Caco-2 (cell line): ENCODE data around the gene REPS1. TPM values are rescaled to one million over a fixed set of nuclear protein-coding genes. Genes with fewer than 3 reads are reported as not detected.

Source experiments
- BruUV-seq: library from RNA; stranded (reverse); fragments of 400-500 nt; replicated peaks from 2 replicates; lab custom pipeline; 2021; lab: Mats Ljungman, UMichigan
- CTCF ChIA-PET: fragments of 300-600 bp; sonication (Branson Sonifier 250); formaldehyde crosslinking; loops from one replicate; lab custom pipeline; 2022; ENCODE audit warnings: antibody characterized with exemption; lab: Charles Lee
- POLR2A ChIA-PET: fragments of 300-600 bp; sonication (Branson Sonifier 250); formaldehyde crosslinking; loops from one replicate; lab custom pipeline; 2022; ENCODE audit warnings: antibody characterized with exemption; lab: Charles Lee
- DNase-seq, 2 experiments: peaks; one replicate each; pipeline versions ENCODE4 v3.0.0 to v3.0.0-alpha.2; 2020 to 2022
- H3K27me3 ChIP-seq: replicated peaks from 2 replicates; pipeline ENCODE4 v1.6.0; 2011; ENCODE audit warnings: low read length; ENCODE audit not compliant: control insufficient read depth, insufficient read depth
- H3K36me3 ChIP-seq: 2 replicates; pipeline ENCODE4 v1.5.1; 2011; ENCODE audit warnings: low read length; ENCODE audit not compliant: control insufficient read depth, insufficient read depth
- H3K4me1 ChIP-seq: fragments of 250-450 bp; sonication (Bioruptor Pico); 2 replicates; pipeline ENCODE4 v1.5.1; 2020; ENCODE audit warnings: mild to moderate bottlenecking
- H3K4me3 ChIP-seq: 2 replicates; pipeline ENCODE4 v1.5.1; 2011; ENCODE audit warnings: low read depth, mild to moderate bottlenecking, control low read depth, low read length
- H3K9me3 ChIP-seq: fragments of 250-450 bp; sonication (Bioruptor Pico); 2 replicates; pipeline ENCODE4 v1.5.1; 2020; ENCODE audit warnings: mild to moderate bottlenecking, moderate library complexity
- H3K27ac Mint-ChIP-seq: one replicate; pipeline ENCODE4 v1.8.0; 2022; ENCODE audit warnings: mixed read lengths; ENCODE audit not compliant: unreplicated experiment
- H3K27me3 Mint-ChIP-seq: one replicate; pipeline ENCODE4 v1.8.0; 2022; ENCODE audit warnings: mixed read lengths; ENCODE audit not compliant: insufficient read depth, unreplicated experiment
- H3K36me3 Mint-ChIP-seq: one replicate; pipeline ENCODE4 v1.8.0; 2022; ENCODE audit warnings: mild to moderate bottlenecking, mixed read lengths; ENCODE audit not compliant: insufficient read depth, unreplicated experiment
- H3K4me1 Mint-ChIP-seq: one replicate; pipeline ENCODE4 v1.8.0; 2022; ENCODE audit warnings: low read depth, mixed read lengths; ENCODE audit not compliant: unreplicated experiment
- H3K4me3 Mint-ChIP-seq: one replicate; pipeline ENCODE4 v1.8.0; 2022; ENCODE audit warnings: mild to moderate bottlenecking, moderate library complexity, mixed read lengths; ENCODE audit not compliant: unreplicated experiment
- H3K9me3 Mint-ChIP-seq: one replicate; pipeline ENCODE4 v1.8.0; 2022; ENCODE audit warnings: mixed read lengths; ENCODE audit not compliant: unreplicated experiment
- CTCF ChIP-seq, 2 experiments: fragments of 200-600 bp in 1 of 2; IDR thresholded peaks; 1 replicate in 1 of 2; 2 replicates in 1 of 2; pipeline versions ENCODE4 v1.5.1 to v1.8.0; 2011 to 2022; ENCODE audit warnings: antibody characterized with exemption in 1 of 2, control low read depth in 1 of 2, inconsistent platforms in 1 of 2, low read depth in 1 of 2, low read length in 1 of 2, mild to moderate bottlenecking in 1 of 2, moderate library complexity in 1 of 2; ENCODE audit not compliant: insufficient read depth in 1 of 2, severe bottlenecking in 1 of 2, unreplicated experiment in 1 of 2
- intact Hi-C: fragments of 100-400 bp; cut with micrococcal nuclease; formaldehyde crosslinking; loops from one replicate; pipeline ENCODE4 v1.10.0; 2022; ENCODE audit not compliant: unreplicated experiment
- total RNA-seq: library from RNA; stranded (reverse); gene quantifications from 2 replicates; pipeline ENCODE4 v1.2.3, GENCODE V29; 2022

Gene REPS1
- total RNA-seq, 1 experiment from 2014 or later, result 74.1 TPM

- H3K27me3 Mint-ChIP-seq, result no peaks in the 10 kb centered on the region
These were observed 56.4 kb downstream of the REPS1 start for GRCh38 chr6:138931660-138932059.

GRCh38 chr6:138926579-138926978, 61.5 kb downstream of the REPS1 start:
- intact Hi-C loops, result loop anchor here (5.0 kb wide), 1 partner anchor 109 kb away; no protein-coding TSS in a partner anchor
- TF ChIP-seq CTCF (IDR thresholded peaks at IDR 0.05; ENCODE audit: insufficient read depth in 1 of 2, low read depth in 1 of 2, low read length in 1 of 2, severe bottlenecking in 1 of 2, unreplicated experiment in 1 of 2), result no peak
- Mint-ChIP-seq H3K27me3 (no peaks in the 10 kb centered on the region), H3K4me1 (peaks cover 6% of the 10 kb centered on the region), H3K4me3 (no peak overlapping the region), H3K9me3 (no peaks in the 10 kb centered on the region), H3K27ac (no peak overlapping the region), H3K36me3 (peaks cover 29% of the 10 kb centered on the region)
- H3K4me1 ChIP-seq, result 0 out of 2 replicates have a peak, but pooled peaks cover 5% of the 10 kb centered on the region
- H3K4me3 ChIP-seq, result no peak overlapping the region
- CTCF ChIA-PET, result no interaction called here
- no peak for DNase-seq
- H3K27me3 ChIP-seq, result no peaks in the 10 kb centered on the region
- H3K9me3 ChIP-seq, result no peaks in the 10 kb centered on the region
- H3K36me3 ChIP-seq, result no peaks in the 10 kb centered on the region; the same call in 1 of the 2 replicates
- BruUV-seq, result no TSS peak
- POLR2A ChIA-PET, result no interaction called here

More at GRCh38 chr6:138931660-138932059, 56.4 kb downstream of the REPS1 start:
- ChIA-PET POLR2A (no interaction called here), CTCF (no interaction called here)
- H3K36me3 ChIP-seq, result no peaks in the 10 kb centered on the region
- Mint-ChIP-seq H3K27ac (no peak overlapping the region), H3K9me3 (peaks cover 4% of the 10 kb centered on the region), H3K4me1 (no peaks in the 10 kb centered on the region), H3K4me3 (no peak overlapping the region), H3K36me3 (peaks cover 29% of the 10 kb centered on the region)
- H3K4me3 ChIP-seq, result no peak overlapping the region
- TF ChIP-seq CTCF (IDR thresholded peaks at IDR 0.05; ENCODE audit: insufficient read depth in 1 of 2, low read depth in 1 of 2, low read length in 1 of 2, severe bottlenecking in 1 of 2, unreplicated experiment in 1 of 2), result no peak
- BruUV-seq, result no TSS peak
- intact Hi-C loops, result no loop called here
- H3K4me1 ChIP-seq, result no peaks in the 10 kb centered on the region
- H3K27me3 ChIP-seq, result no peaks in the 10 kb centered on the region
- DNase-seq, result no peak
- no peaks in the 10 kb centered on the region for H3K9me3 ChIP-seq

GRCh38 chr6:138925806-138926205, 62.2 kb downstream of the REPS1 start:
- H3K9me3 Mint-ChIP-seq, result no peaks in the 10 kb centered on the region
- ChIA-PET CTCF (no interaction called here), POLR2A (no interaction called here)
- no peak overlapping the region for H3K4me3 Mint-ChIP-seq
- no peak for TF ChIP-seq CTCF (IDR thresholded peaks at IDR 0.05; ENCODE audit: insufficient read depth in 1 of 2, low read depth in 1 of 2, low read length in 1 of 2, severe bottlenecking in 1 of 2, unreplicated experiment in 1 of 2)
- H3K4me1 ChIP-seq, result 0 out of 2 replicates have a peak, but pooled peaks cover 5% of the 10 kb centered on the region
- no peaks in the 10 kb centered on the region for H3K27me3 ChIP-seq
- no peaks in the 10 kb centered on the region for H3K9me3 ChIP-seq
- no peaks in the 10 kb centered on the region for H3K27me3 Mint-ChIP-seq
- H3K36me3 Mint-ChIP-seq, result peaks cover 23% of the 10 kb centered on the region
- H3K4me1 Mint-ChIP-seq, result peaks cover 6% of the 10 kb centered on the region
- H3K4me3 ChIP-seq, result no peak overlapping the region
- intact Hi-C loops, result loop anchor here (5.0 kb wide), 1 partner anchor 109 kb away; no protein-coding TSS in a partner anchor
- no TSS peak for BruUV-seq
- no peaks in the 10 kb centered on the region; the same call in 1 of the 2 replicates for H3K36me3 ChIP-seq
- no peak overlapping the region for H3K27ac Mint-ChIP-seq
- no peak for DNase-seq
